Testis (tissue), 2 donors: ENCODE measurements around the gene ZBTB21.

Source experiments
- CTCF ChIP-seq, 3 experiments: fragments of 450-650 bp in 2 of 3; fragments of 200-600 bp in 1 of 3; sonication (generic) in 1 of 3; IDR thresholded peaks; one replicate each; pipeline ENCODE4 v1.5.1; 2016 to 2019; ENCODE audit warnings: antibody characterized with exemption in 3 of 3, mild to moderate bottlenecking in 2 of 3, moderate library complexity in 1 of 3
- POLR2A ChIP-seq: fragments of 450-650 bp; IDR thresholded peaks from one replicate; pipeline ENCODE4 v1.6.1; 2017; ENCODE audit warnings: antibody characterized with exemption, mild to moderate bottlenecking, moderate library complexity

DNA sequence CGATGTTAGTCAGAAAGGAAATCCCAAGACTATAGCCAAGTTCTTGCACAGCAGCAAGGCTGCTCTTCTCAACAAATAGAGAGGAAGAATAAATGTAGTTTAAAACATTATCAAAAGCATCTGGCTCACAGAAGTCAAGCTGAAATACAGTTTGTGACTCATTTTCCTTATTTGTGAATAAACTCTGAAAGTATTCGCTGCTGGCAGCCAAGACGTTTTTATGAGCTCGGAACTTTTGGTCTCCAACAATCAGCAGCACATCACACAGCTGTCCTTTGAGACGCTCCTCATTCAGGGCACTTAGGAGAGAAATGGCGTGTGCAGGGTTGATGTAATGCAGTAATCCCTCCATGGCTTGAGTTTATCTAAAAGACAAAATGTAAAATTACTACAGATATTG, 16.4 kb downstream of the ZBTB21 start:
- TF ChIP-seq CTCF (IDR thresholded peaks at IDR 0.05) = no peak
- no peak for TF ChIP-seq POLR2A
